ENCODE measurements around the gene PNLIPRP2.

The PNLIPRP2 gene

DNA sequence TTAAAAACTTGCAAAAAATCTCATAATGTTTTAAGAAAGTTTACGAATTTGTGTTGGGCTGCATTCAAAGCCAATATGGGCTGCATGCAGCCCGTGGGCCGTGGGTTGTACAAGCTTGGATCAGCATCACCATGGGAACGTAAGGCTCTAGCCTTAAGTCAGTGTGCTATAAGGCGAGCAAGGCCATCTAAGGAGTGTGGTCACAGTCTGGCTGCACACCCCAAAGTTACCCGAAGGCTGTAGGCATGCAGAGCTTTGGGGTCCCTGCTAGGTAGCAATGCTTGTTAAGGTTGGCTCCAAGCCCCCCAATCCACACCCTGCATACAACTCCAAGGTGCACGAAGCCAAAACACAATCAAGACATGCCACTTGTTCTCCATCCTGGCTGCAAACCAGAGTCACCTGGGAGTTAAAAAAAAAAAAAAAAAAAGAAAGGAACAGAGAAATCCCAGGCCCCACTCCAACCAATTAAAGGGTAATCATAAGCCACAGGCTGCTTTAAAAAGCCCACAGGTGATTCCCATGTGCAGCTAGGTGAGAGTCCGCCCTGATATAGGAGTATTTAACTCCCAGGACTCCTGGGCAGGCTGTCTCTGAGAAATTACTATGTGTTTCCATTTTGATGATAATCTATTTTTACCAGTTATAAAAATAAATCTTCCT, 8.5 kb upstream of the PNLIPRP2 start:
- DNase-seq (ENCODE audit: low spot score): no peak

DNA sequence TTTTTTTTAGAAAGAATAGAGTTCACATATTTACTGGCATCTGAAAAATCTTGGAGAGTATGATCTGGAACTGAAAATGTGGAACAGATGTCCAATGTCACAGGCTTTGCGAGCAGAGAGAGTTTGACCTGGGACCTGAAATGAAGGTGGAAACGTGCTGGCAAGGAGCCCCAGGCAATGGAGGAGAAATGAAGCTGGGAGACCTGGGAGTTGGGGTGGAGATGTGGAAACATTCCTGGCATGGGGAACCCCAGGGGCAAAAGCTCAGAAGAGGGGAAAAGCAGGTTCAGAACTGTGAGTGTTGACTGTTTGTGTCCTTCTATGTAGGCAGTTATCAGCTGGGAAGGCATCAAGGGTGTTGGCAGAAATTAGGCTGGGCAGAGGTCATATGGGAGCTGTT, 7.3 kb upstream of the PNLIPRP2 start:
- no peak for DNase-seq (ENCODE audit: low spot score)

DNA sequence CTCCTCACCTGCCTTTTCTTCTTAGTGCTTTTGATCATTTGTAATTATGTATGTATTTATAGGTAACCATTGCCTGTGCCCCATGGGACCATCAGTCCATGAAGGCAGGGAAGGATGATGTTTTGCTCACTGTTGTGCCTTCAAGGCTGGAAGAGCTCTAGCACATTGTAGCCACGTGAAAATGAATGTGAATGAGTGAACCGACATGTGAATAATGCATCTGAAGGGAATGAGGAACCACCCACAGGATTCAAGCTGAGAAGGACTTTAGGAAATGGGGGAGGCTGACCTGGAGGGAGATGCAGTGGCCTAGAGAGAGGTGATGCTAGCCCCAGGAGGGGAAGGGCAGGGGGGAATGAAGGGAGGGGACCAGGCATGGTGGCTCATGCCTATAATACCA, 6.0 kb upstream of the PNLIPRP2 start:
- no peak for DNase-seq (ENCODE audit: low spot score)

DNA sequence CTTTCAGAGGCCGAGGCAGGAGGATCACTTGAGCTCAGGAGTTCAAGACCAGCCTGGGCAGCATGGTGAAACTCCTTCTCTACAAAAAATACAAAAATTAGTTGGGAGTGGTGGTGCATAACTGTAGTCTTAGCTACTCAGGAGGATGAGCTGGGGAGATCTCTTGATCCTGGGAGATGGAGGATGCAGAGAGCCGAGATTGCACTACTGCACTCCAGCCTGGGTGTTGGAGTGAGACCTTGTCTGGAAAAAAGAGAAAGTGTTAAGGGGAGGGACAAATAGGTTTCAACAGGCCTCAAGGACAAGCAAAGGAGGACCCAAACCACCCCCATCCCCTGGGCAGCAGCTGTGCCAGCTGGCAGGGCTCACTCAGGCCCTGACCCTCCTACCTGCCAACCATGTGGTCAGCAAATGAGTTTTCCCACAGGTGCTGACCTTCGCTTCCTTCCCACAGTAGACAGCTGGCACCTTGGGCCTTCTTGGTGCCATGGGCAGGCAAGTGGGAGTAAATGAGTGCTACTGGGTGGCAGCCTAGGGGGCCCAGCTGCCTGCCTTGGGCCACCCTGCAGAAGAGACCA, 5.5 kb upstream of the PNLIPRP2 start:
- no peak for DNase-seq (ENCODE audit: low spot score)

DNA sequence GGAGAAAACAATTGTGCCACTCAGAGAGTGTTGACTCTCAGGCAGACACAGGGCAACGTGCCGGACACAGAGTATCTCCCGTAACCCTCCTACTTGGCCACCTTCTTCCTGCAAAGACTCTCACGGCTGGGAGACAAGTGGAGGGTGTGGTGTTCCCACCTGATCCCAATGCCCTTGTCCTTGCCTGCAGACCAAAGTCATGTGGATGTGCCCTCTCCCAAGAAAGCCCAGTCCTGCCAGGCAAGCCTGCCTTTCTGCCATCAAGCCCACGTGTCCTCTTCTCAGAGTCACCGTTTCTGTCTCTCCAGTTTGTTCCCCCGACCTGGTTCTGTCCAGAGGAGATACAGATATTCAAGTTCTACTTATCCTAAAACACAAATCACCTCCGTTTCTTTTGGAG, 723 bp downstream of the PNLIPRP2 start:
- DNase-seq (ENCODE audit: low spot score): no peak

DNA sequence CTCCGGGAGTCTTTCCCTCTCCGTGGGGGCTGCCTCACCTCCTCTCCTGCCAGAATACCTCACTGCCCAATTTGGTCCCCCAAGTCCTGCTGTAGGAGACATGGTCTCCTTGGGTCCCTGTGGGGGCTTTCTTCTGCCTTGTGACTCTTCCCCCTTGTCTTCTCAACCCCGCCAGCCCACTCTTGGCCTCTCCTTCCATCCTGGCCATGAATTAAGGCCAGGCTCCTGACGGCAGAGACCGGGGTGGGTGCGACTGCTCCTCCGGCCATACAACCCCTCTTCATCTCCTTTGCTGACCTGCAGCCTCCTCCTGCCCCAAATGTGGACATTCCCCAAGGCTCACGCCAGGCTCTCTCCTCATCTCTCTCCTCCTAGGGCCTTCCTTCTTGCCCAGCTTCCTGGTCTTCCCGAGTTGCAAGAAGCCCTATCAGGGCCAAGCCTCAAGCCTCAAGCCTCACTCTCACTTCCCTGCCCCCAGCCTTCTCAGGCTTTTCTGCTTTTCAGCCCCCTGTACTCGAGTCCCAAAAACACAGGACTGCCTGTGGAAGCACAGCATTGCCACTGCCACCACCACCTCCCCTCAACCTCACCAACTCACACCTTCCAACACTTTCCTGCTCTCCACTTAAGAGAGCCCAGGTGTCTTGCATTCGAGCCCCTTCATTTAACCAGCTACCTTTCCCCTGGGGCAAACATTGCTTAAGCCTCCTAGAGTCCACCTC, 1.3 kb downstream of the PNLIPRP2 start:
- DNase-seq (ENCODE audit: low spot score): no peak

DNA sequence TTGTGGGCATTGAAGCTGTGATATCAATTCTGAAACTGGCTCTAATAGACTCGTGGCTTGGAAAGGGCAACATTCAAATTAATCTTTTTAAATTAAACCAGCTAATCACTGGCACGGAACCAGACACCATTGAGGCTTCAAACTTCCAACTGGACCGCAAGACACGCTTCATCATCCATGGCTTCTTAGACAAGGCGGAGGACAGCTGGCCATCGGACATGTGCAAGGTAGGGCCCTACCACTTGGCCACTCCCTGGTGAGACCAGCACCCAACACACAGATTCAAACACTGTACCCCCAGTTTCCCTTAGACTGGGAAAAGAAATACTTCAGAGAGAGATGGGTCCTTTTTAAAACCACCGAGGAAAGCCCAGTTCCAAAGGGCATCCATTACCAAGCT, 5.1 kb downstream of the PNLIPRP2 start:
- no peak for DNase-seq (ENCODE audit: low spot score)

DNA sequence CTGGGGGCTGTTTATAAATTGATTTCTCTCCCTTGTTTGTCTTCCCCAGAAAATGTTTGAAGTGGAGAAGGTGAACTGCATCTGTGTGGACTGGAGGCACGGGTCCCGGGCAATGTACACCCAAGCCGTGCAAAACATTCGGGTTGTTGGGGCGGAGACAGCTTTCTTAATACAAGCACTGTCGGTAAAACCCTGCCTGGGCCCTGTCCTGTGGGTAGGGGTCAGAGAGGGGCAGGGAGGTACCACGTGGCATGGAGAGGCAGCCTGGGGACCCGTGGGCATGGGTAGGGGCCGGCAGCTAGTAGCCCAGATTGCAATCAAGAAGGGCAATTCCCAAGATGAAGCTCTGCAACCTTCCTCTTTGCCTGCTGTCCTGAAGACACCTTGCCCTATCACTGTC, 6.1 kb downstream of the PNLIPRP2 start:
- DNase-seq (ENCODE audit: low spot score): no peak

DNA sequence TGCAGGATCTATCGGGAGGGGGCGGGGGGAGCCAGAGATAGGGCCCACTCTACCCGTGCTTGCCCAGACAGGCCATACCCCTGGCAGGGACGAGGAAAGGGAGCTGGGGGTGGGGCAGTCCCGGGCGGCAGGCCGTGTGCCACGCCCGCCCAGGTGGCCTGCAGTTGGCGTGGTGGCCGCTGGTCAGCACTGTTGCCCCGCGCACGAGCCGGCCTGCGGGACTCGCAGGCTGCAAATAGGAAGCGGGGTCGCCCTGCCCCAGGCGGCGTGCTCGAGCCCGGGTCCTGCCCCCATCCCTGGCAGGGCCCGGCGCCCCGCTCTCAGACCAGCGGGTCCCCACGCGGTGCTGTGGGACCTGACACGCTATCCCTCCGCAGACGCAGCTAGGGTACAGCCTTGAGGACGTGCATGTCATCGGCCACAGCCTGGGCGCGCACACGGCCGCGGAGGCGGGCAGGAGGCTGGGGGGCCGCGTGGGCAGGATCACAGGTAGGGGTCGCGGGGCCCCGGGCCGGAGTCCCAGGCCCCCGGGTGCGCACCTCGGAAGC, 6.7 kb downstream of the PNLIPRP2 start:
- DNase-seq (ENCODE audit: low spot score): no peak

DNA sequence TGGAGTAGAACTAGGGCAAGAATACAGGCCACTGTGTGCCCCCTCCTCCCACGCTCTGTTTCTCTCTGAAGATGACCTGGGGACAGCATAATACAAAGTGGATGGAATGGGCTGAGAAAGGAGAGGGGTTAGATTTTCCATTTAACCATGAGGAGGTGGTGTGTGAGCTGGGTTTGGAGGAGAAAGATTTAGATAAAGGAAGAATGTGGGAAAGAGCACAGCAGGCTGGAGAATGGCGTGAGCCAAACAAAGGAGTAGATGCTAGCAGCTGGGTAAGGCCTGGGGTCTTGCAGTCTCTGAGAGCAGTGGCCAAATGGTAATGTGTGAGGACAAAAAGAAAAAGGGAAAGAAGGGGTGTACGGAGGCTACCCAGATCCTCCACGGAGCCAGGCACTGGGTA, 8.6 kb downstream of the PNLIPRP2 start:
- DNase-seq (ENCODE audit: low spot score): no peak

DNA sequence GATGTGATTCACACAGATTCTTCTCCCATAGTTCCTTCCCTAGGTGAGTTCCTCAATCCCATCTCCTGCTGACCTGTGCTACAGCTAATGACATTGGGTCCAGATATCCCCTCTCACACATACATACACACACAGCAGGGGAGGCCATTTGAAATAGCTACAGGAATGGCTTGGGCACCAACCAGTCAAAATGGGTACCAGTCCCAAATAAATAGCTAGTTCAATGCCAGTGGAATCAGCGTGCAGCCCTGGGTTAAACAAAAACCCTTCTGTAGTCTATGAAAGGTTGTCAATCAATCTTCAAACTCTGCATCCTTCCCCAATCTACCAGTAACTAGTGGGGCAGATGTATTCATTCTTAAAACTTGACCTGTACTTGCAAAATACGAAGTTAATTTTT, 9.3 kb downstream of the PNLIPRP2 start:
- DNase-seq (ENCODE audit: low spot score): no peak

DNA sequence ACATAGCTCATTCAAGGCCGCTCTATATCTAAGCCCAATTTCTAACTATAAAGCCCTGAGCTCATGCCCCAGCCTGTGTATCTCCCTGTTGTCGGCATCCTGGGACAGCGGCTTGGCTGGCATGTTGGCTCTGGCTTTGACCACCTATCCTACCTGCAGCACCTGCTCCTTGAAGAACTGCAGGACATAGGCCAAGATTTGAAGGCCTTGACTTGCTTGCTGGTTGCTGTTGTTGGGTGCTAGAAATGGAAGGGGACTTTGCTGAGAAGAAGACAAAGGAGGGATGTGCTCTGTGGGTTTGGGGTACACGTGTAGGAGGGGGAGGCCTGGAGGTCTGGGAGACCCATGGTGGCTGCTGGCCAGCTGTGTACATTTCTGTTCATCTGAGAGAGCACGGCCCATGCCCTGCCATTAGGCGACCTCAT, 11.1 kb downstream of the PNLIPRP2 start:
- DNase-seq (ENCODE audit: low spot score): no peak

DNA sequence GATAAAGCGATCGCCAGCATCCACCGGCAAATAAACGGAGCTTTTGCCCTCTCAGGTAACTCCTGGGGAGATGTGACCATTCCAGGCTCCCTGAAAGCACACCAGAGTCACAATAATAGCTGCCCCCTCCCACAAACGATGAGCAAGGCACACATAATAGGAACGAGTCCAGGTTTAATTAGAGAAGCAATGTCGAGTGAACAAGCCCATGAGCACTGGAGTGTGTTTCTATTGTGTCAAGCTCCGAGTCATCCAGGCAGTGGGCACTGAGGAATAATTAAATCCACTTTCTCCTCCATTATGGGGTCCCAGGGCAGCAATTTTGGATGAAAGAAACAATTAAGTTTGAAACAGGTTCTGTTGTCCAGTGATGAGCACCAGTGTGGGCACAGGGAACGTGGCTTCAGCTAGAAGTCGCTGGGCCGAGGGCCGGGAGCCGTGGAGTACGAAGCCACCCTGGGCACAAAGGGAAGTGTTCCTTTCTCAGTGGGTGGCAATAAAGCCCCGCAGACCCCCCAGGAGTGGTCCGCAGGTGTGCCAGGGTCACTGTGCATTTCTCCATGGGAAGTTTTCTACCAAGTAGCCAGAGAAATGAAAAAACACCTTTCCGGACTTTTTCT, 12.0 kb downstream of the PNLIPRP2 start:
- no peak for DNase-seq (ENCODE audit: low spot score)

DNA sequence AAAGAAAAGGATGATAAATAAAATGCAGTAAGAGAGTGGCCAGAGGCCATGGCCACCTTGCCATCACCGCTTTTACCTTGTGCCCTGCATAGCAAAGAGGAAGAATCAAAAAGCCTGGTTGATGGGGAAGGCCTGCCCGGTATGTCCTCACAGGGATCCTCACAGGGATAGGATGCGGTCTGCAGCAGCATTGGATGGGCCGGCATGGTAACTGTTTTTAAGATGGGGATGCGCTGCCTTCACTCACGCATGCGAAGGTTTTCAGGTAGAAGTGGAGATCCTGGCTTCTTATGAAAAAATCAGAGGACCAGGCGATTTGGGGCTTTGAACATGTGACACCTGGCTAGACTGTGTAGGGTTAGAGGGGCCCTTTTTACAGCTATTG, 12.5 kb downstream of the PNLIPRP2 start:
- DNase-seq (ENCODE audit: low spot score): no peak

DNA sequence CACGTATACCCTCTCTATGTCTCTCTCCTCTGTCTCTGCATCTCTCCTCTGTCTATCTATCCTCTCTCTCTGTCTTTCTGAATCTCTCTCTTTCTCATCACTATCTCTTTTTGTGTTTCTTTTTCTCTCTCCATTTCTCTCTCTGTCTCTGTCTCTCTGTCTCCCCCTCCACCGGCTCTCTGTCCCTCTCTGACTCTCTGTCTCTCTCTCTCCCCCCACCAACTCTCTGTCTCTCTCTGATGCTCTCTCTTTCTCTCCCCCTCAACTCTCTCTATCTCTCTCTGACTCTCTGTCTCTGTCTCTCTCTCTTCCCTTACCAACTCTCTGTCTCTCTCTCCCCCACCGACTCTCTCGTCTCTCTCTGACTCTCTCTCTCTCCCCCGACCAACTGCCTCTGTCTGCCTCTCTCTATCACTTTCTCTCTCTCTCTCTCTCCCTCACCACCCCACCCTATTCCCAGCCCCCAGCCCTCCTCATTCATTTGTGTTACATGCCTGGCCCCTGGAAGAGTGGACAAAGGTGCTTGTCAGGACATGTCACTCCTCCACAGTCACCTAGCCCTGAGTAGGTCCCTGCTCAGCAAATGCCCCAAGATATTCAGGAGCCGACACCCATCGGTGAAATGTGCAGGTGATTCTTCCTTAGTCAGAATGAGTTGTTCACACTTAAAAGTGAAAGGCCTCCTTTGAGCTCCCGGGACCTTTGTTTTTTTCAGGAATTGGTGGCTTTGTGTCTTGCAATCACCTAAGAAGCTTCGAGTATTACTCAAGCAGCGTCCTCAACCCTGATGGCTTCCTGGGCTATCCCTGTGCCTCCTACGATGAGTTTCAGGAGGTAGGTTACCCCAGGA, 13.6 kb downstream of the PNLIPRP2 start:
- no peak for DNase-seq (ENCODE audit: low spot score)

DNA sequence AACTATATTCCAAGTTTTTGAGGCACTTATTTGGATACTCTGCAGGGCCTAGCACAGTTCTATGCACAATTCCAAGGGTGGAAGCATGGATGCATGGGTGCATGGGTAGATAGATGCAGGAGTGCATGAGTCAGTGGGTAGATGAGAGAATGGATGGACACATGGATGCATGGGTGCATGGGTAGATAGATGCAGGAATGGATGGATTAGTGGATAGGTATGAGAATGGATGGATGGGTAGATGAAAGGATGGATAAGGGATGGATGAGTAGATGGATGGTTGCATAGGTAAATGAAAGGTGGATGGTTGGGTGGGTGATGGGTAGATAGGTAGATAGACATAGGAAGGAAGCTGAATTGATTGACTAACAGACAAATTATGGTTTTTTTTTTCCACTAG, 15.6 kb downstream of the PNLIPRP2 start:
- DNase-seq (ENCODE audit: low spot score): no peak

DNA sequence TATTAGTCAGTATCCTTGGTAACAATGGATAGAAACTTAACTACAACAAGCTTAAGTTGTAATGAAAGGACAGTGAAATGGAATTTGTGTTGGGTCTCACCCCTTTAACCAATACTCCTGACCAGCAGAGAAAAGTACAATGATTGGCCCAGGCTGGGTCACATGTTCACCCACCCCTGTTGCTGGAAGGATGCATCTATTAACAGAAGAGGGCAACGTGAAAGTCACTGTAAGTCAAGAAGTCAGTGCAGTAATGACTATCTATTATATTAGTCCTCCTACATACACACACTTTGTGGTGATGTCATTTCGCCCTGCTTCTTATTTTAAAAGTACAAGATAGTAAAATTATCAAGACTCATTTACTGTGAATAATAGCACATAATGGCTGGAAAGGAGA, 16.2 kb downstream of the PNLIPRP2 start:
- DNase-seq (ENCODE audit: low spot score): no peak

DNA sequence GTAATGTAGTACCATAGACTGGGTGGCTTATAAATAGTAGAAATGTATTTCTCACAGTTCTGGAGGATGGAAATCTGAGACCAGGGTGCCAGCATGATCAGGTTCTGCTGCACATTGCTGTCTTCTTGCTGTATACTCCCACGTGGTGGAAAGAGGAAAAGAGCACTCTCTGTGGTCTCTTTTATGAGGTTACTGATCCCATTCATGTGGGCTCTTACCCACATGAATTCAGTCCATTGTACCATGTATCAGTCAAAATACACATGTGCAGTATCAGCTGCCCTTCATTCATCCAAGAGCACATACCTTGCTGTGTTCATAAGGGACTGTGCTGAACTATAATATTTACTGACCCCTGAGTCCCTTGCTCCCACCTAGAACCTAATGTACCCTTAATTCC, 17.1 kb downstream of the PNLIPRP2 start:
- no peak for DNase-seq (ENCODE audit: low spot score)

DNA sequence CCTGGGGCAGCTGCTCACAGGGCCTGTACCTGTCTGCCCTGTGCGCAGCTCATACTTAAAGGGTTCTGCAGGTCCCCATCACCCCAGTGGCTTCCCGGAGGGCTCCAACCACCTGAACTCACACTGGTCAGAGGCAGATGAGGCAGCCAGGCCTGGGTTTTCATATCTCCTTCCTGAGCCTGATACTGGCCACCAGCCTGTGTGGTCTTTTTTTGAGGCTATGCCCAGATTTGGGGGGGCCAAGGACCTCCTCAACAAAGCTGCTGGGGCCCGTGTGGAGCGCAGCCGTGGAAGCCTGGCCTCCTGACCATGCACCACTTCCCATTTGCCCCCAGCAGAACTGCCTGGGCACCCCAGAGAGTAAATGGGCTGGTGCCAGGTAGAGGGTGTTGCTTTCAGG, 25.7 kb downstream of the PNLIPRP2 start:
- DNase-seq (ENCODE audit: low spot score): no peak

DNA sequence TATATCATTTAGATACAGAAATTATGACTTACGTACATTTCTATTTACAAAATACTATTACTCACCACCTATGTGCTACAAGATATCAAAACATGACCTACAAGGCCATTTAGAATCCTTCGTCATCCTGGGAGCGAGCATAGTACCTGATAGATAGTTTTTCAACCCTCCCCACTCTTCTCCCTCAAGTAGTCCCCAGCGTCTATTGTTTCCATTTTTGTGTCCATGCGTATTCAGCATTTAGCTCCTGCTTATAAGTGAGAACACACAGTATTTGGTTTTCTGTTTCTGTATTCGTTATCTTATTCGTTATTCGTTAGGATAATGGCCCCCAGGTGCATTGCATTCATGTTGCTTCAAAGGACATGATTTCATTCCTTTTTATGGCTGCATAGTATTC, 28.1 kb downstream of the PNLIPRP2 start:
- DNase-seq (ENCODE audit: low spot score): no peak

DNA sequence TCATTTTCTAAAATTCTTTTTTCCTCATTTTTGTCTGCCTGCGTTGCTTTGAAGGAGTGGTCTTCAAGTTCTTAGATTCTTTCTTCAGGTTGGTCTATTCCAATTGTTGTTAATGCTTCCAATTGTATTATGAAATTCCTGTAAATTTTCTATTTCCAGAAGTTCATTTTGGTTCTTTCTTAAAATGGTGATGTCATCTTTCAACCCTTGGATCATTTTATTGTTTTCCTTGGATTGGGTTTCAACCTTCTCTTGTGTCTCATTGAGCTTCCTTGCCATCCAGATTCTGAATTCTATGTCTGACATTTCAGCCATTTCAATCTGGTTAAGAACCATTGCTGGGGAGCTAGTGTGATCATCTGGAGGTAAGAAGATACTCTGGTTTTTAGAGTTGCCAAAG, 33.1 kb downstream of the PNLIPRP2 start:
- DNase-seq (ENCODE audit: low spot score): no peak

DNA sequence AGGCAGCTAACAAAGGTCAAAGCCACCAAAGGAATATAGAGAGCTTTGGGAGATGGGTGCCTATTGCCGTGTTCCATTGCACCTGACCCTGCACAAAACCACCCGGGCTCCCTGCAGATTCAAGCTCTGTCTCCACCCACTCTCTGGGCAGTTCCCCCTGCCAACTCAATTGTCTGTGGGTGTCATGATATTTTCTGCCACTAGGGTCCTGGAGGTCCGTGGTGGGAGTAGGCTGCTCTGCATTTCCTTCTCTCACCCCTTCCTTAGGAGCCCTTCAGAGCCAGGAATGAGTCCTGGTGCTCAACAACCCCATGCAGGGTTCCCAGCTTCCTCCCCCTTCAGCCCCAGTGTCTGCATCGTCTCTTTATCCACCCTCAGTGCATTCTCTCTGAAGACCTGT, 34.1 kb downstream of the PNLIPRP2 start:
- DNase-seq (ENCODE audit: low spot score): no peak
